Heart right ventricle (tissue), 16 donors: ENCODE results near the gene MRPL12. TPM values are rescaled to one million over a fixed set of nuclear protein-coding genes. Genes with fewer than 3 reads are reported as not detected.

ENCODE experiments used
- ATAC-seq, 8 donors: fragments of 200-7000 bp; cut with Tn5 transposase; one replicate each; pipeline ENCODE4 v1.9.1; 2020; ENCODE audit warnings: mild to moderate bottlenecking in 8 of 8, moderate library complexity in 8 of 8, moderate number of reproducible peaks in 1 of 8
- DNase-seq, 2 donors: peaks; one replicate each; pipeline ENCODE4 v3.0.0-alpha.2; 2020
- H3K27ac ChIP-seq, 10 donors: fragments of 200-600 bp; sonication (generic) in 2 of 10; one replicate each; pipeline versions ENCODE4 v1.5.0 to v1.8.0; 2020 to 2022; ENCODE audit warnings: mild to moderate bottlenecking in 3 of 10
- H3K27me3 ChIP-seq, 7 donors: fragments of 200-600 bp; one replicate each; pipeline ENCODE4 v1.8.0; 2021 to 2022; ENCODE audit warnings: mild to moderate bottlenecking in 2 of 7
- H3K36me3 ChIP-seq, 9 donors: fragments of 200-600 bp; sonication (generic) in 1 of 9; one replicate each; pipeline versions ENCODE4 v1.5.0 to v1.8.0; 2020 to 2022; ENCODE audit warnings: mild to moderate bottlenecking in 2 of 9
- H3K4me1 ChIP-seq, 9 donors: fragments of 200-600 bp; sonication (generic) in 1 of 9; one replicate each; pipeline versions ENCODE4 v1.5.0 to v1.8.0; 2020 to 2022; ENCODE audit warnings: mild to moderate bottlenecking in 4 of 9
- H3K4me3 ChIP-seq, 10 donors: fragments of 200-600 bp; sonication (generic) in 2 of 10; one replicate each; pipeline versions ENCODE4 v1.5.0 to v1.8.0; 2020 to 2022; ENCODE audit warnings: mild to moderate bottlenecking in 7 of 10, moderate library complexity in 2 of 10
- H3K9me3 ChIP-seq, 11 donors: fragments of 200-600 bp in 10 of 11; sonication (generic) in 2 of 11; one replicate each; pipeline versions ENCODE4 v1.5.0 to v1.8.0; 2013 to 2022; ENCODE audit warnings: mild to moderate bottlenecking in 2 of 11, control low read depth in 1 of 11, moderate library complexity in 1 of 11
- WGBS, 2 donors: extraction: QIAGEN DNeasy Blood & Tissue Kit; methylation state at CpG; one replicate each; pipeline ENCODE4 v1.1.7; 2013; ENCODE audit warnings: inconsistent platforms in 1 of 2; 5-methylcytosine and 5-hydroxymethylcytosine counted together
- intact Hi-C, 10 donors: fragments of 100-400 bp; cut with DNase I; formaldehyde crosslinking; loops; one replicate each; pipeline versions ENCODE4 v1.11.1 to v1.14.2; 2022
- polyA plus RNA-seq, 2 donors: library from polyadenylated mRNA; stranded (reverse); fragments of 200-250 nt; gene quantifications; one replicate each; pipeline ENCODE4 v1.2.3, GENCODE V29; 2013
- total RNA-seq, 10 donors: library from RNA; stranded (reverse); fragmentation: NEBNext Ultra II Directional in 3 of 10; extraction: Animal tissue kit (Norgen Biotek cat#: 25700) in 3 of 10; gene quantifications; one replicate each; pipeline versions ENCODE4 v1.2.1 to v1.2.4, GENCODE V29; 2021 to 2023
- TF ChIP-seq, protein P1 (sequence below), 9 donors: fragments of 200-600 bp; sonication (generic) in 2 of 9; IDR thresholded peaks; one replicate each; pipeline versions ENCODE4 v1.5.0 to v1.8.0; 2021 to 2022; ENCODE audit warnings: antibody characterized with exemption in 9 of 9, mild to moderate bottlenecking in 5 of 9, moderate library complexity in 1 of 9
- donor health status: Arrhythmogenic right ventricular cardiomyopathy.
- donor health status: ischemic (EF 13 %, LVEDD 7.1; RV severe dilation, severe dysfunction).
- donor health status: healthy with polysubstance abuse.
- donor health status: DM: no; HTN: yes; CAD: no.
- donor health status: DM: no; HTN: no; CAD: no.
- donor health status: ischemic (EF 25% LVEDD 6.9; RV normal size, moderate dysfunction).
- donor health status: ischemic (EF 25% LVEDD 5.7; RV mildly dilated, moderate dysfunction).
- donor health status: healthy.
- donor health status: DM: yes; HTN: yes; CAD: no.
- donor health status: Ischemic cardiomyopathy.
- donor health status: ischemic (EF 35%, LVEDD 5.7; RV mildly dilated, moderate dysfunction).
- donor health status: nonischemic (EF 11% LVEDD 7.7; RV severe dilation, severe dysfunction).
- donor health status: DM: yes; HTN: yes; CAD: no.
- donor health status: PGD.
- donor health status: ischemic (EF 29% LVEDD 5.4; RV normal size, mild dysfunction).
- donor health status: nonischemic (EF 23%, LVEDD 6.1; RV moderate dilation, normal function).

MRPL12 gene
- total and polyA plus RNA-seq, 12 donors = 105 to 533 (median 135) TPM

DNA sequence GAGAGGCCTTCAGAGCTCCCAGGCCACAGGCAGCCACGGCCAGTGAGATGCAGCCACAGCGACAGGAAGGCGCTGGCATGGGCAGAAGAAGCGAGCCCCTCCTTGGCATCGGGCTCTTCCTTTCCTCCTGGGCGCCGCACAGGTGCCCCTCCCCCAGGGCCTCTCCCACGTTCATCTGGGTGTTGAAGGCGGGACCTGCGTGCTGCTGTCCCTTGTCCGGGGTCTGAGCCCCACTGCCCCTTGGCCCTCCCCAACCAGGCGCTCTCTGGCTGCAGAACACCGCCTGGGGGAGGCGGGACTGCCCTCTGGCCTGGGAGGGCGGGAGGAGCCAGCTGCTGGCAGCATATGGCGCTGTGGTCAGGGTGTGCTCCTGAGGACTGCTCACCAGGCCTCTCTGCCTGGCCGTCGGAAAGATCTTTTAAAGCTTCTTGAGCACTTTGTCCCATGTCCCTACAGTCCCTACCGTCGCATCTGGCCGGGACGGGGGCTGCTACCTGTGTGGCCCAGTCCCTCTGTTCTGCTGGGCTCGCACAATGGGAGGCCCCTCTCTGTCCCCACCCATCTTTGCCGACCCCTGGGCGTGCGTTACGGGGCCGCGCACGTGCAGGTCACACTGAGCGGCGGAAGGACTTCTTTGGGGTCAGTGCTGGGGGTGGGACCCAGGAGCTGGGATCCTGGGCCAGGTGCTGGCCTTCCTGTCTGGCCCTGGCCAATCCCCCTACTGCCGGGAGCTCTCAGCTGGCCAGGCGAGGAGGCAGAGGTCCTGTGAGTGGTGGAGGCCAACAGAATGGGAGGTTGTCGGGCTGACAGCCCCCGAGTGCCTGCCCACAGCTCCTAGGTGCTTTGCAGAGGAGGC, 10.6 kb downstream of the MRPL12 start:
- peaks cover 0 to 8% (median 0%) of the 10 kb centered on the region in 9 donors for H3K36me3 ChIP-seq
- intact Hi-C loops = no loop called here
- no peak overlapping the region for H3K4me3 ChIP-seq
- ATAC-seq = peak in 1 of 8 donors; percentile 0
- peaks cover 7 to 36% (median 31%) of the 10 kb centered on the region in 9 donors for H3K4me1 ChIP-seq
- TF ChIP-seq, protein P1, sequence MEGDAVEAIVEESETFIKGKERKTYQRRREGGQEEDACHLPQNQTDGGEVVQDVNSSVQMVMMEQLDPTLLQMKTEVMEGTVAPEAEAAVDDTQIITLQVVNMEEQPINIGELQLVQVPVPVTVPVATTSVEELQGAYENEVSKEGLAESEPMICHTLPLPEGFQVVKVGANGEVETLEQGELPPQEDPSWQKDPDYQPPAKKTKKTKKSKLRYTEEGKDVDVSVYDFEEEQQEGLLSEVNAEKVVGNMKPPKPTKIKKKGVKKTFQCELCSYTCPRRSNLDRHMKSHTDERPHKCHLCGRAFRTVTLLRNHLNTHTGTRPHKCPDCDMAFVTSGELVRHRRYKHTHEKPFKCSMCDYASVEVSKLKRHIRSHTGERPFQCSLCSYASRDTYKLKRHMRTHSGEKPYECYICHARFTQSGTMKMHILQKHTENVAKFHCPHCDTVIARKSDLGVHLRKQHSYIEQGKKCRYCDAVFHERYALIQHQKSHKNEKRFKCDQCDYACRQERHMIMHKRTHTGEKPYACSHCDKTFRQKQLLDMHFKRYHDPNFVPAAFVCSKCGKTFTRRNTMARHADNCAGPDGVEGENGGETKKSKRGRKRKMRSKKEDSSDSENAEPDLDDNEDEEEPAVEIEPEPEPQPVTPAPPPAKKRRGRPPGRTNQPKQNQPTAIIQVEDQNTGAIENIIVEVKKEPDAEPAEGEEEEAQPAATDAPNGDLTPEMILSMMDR (IDR thresholded peaks at IDR 0.05) = no peak
- DNase-seq = peak in 1 of 2 donors; percentile 23
- no peak overlapping the region for H3K27ac ChIP-seq
- H3K9me3 ChIP-seq = no peaks in the 10 kb centered on the region
- no peaks in the 10 kb centered on the region for H3K27me3 ChIP-seq
- WGBS, 2 donors = 80 to 84% methylated on average over 35 to 36 of the region's 36 CpGs

DNA sequence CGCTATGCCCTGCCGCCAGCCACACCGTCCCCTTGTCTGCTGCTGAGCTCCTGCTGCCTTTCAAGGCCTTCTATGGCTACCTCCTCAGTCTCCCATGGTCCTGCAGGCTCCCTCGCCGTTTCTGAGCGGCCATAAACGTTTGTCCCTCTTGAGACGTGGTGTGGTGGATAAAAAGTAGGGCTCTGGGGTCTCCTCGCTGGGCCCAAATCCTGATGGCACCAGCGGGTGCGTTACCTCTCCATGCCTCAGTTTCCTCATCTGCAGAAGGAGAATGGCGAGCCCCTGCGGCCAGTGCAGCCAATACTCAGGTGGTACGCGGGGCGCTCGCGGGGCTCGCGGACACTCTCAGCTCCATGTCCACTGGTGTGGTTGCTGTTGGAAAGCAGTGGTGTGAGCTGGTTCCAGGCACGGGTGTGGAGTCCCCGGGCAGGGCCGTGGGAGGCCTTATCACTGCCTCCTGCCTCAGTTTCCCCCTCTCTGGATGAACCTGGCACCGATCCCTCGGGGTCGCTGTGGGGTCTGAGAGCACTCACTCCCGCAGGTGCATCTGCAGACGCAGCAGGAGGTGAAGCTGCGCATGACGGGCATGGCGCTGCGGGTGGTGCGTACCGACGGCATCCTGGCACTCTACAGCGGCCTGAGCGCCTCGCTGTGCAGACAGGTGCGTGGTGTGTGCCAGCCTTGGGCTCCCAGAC, 11.4 kb downstream of the MRPL12 start:
- DNase-seq = no peak
- 96 to 97% methylated on average over 39 of the region's 39 CpGs for WGBS, 2 donors
- TF ChIP-seq, protein P1 (IDR thresholded peaks at IDR 0.05) = no peak
- Histone ChIP-seq H3K9me3 (no peaks in the 10 kb centered on the region), H3K27me3 (no peaks in the 10 kb centered on the region), H3K4me3 (no peak overlapping the region), H3K27ac (no peak overlapping the region), H3K36me3 (peaks cover 0 to 8% (median 0%) of the 10 kb centered on the region in 9 donors), H3K4me1 (peaks cover 7 to 36% (median 31%) of the 10 kb centered on the region in 9 donors)
- no peak for ATAC-seq
- intact Hi-C loops = no loop called here

DNA sequence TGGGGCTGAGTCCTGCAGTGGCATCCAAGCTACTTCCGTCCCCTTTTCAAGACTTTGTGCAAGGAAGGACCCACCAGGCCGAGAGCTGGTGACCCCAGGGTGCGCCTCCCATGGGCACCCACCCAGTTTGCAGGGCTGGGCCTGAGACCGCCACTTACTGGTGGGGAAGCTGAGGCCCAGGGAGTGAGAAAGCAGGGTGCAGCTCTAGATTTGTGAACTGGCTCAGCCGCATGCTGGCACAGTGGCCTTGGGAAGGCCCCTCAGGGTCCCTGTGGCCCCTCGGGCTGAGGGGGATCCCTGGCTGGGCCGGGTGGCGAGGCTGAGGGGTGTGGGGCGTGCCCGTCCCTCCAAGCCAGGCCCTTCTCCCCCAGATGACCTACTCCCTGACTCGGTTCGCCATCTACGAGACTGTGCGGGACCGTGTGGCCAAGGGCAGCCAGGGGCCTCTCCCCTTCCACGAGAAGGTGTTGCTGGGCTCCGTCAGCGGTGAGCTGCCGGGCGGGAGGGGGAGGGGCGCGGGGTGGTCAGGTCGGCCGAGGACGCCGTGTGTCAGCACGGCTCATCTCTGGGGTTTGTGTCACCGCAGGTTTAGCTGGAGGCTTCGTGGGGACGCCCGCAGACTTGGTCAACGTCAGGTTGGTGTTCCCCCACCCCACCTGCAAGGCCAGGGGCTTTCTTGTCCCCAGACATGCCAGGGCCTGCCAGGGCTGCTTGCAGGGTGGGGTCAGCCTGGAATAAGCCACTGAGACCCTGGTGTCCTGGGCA, 12.1 kb downstream of the MRPL12 start:
- ATAC-seq (no peak), DNase-seq (no peak)
- intact Hi-C loops = no loop called here
- peaks cover 7 to 32% (median 30%) of the 10 kb centered on the region in 9 donors for H3K4me1 ChIP-seq
- H3K4me3 ChIP-seq = no peak overlapping the region
- WGBS, 2 donors = 89 to 92% methylated on average over 32 of the region's 32 CpGs
- H3K27ac ChIP-seq = no peak overlapping the region
- peaks cover 0 to 8% (median 0%) of the 10 kb centered on the region in 9 donors for H3K36me3 ChIP-seq
- H3K9me3 ChIP-seq = no peaks in the 10 kb centered on the region
- TF ChIP-seq, protein P1 (IDR thresholded peaks at IDR 0.05) = no peak
- H3K27me3 ChIP-seq = no peaks in the 10 kb centered on the region
